Sigmoid colon (tissue), 4 donors: ENCODE measurements around the gene STOX1.

Experiments used
- CTCF ChIP-seq, 4 experiments: fragments of 450-650 bp in 3 of 4; fragments of 200-600 bp in 1 of 4; IDR thresholded peaks; one replicate each; pipeline ENCODE4 v1.5.1; 2016 to 2019; ENCODE audit warnings: antibody characterized with exemption in 4 of 4, mild to moderate bottlenecking in 3 of 4, moderate library complexity in 2 of 4
- POLR2A ChIP-seq, 2 donors: fragments of 450-650 bp; IDR thresholded peaks; one replicate each; pipeline ENCODE4 v1.6.1; 2016; ENCODE audit warnings: antibody characterized with exemption in 2 of 2, mild to moderate bottlenecking in 2 of 2, moderate library complexity in 2 of 2
- POLR2AphosphoS5 ChIP-seq, 4 donors: sonication (generic); formaldehyde crosslinking; IDR thresholded peaks; one replicate each; pipeline ENCODE4 v1.6.1; 2017; ENCODE audit warnings: antibody characterized with exemption in 4 of 4

- TF ChIP-seq CTCF (IDR thresholded peaks at IDR 0.05) = no peak
- TF ChIP-seq POLR2A (IDR thresholded peaks at IDR 0.05) = no peak
- no peak for TF ChIP-seq POLR2AphosphoS5 (IDR thresholded peaks at IDR 0.05)
Measured at GRCh38 chr10:68902382-68902781, 75.1 kb downstream of the STOX1 start.
